ENCODE results near the gene MTR. TPM values are rescaled to one million over a fixed set of nuclear protein-coding genes. Genes with fewer than 3 reads are reported as not detected.

MTR gene
- total and polyA plus RNA-seq, 9 donors: 14.0 to 30.6 (median 17.9) TPM

DNA sequence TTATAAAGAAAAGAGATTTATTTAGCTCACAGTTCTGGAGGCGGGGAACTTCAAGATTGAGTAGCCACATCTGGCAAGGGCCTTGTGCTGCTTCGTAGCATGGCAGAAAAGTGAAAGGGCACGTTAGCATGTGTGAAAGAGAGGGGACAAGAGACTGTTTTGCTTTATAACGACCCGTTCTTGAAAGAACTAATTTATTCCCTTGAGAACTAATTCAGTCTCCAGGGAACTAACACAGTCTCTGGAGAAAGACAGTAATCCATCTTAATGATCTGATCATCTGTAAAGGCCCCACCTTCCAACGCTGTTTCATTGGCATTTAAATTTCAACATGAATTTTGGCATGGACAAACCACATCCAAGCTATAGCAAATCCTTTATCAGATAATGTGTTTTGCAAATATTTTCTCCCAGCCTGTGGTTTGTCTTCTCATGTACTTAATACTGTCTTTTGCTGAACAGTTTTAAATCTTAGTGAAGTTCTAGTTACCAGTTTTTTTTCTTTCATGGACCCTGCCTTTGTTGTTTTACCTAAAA is 26.1 kb downstream of the MTR start:
- no peak for DNase-seq
- no peaks in the 10 kb centered on the region for H3K27me3 ChIP-seq (ENCODE audit: control insufficient read depth, insufficient read depth, low read length)
- no peaks in the 10 kb centered on the region for H3K9me3 ChIP-seq (replicated peaks; ENCODE audit: control insufficient read depth, low read depth, low read length)
- no peak overlapping the region for H3K27ac ChIP-seq (ENCODE audit: low read length)
- WGBS (ENCODE audit: insufficient coverage): 45% methylated on average over 5 of the region's 6 CpGs
- peaks cover 29% of the 10 kb centered on the region for H3K36me3 ChIP-seq (ENCODE audit: control insufficient read depth, insufficient read depth, low read length)
- no peak overlapping the region for H3K4me3 ChIP-seq (ENCODE audit: low read length)
- H3K4me1 ChIP-seq (ENCODE audit: control insufficient read depth, insufficient read depth, low read length): no peaks in the 10 kb centered on the region

DNA sequence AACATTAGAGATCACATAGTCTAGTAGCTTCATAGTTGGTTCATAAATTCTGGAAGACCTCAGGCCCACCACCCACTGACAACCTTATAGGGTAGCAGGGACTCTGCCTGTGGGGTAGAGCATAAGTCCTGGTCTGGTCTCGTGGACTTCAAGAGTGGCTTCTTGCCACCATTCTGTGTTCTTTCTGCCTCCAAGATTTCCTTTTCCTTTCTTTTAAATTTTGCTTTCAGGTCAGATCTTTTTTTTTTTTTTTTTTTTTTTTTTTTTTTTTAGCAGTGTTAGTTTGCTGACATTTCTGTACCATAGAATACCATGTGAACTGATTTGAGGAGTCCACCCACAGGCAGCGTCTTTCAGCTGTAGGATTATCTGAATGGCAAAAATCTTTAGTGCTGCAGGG is 28.5 kb downstream of the MTR start:
- DNase-seq: no peak
- no peaks in the 10 kb centered on the region for H3K9me3 ChIP-seq (replicated peaks; ENCODE audit: control insufficient read depth, low read depth, low read length)
- peaks cover 28% of the 10 kb centered on the region for H3K36me3 ChIP-seq (ENCODE audit: control insufficient read depth, insufficient read depth, low read length)
- no peak overlapping the region for H3K27ac ChIP-seq (ENCODE audit: low read length)
- H3K27me3 ChIP-seq (ENCODE audit: control insufficient read depth, insufficient read depth, low read length): no peaks in the 10 kb centered on the region
- WGBS (ENCODE audit: insufficient coverage): no CpG with 5 or more reads among the region's 2 CpGs
- H3K4me1 ChIP-seq (ENCODE audit: control insufficient read depth, insufficient read depth, low read length): no peaks in the 10 kb centered on the region
- no peak overlapping the region for H3K4me3 ChIP-seq (ENCODE audit: low read length)

GRCh38 chr1:236829085-236829484 is 34.0 kb downstream of the MTR start:
- DNase-seq: no peak
- WGBS (ENCODE audit: insufficient coverage): 93% methylated on average over 3 of the region's 3 CpGs
- Histone ChIP-seq H3K27me3 (ENCODE audit: control insufficient read depth, insufficient read depth, low read length) (no peaks in the 10 kb centered on the region), H3K27ac (ENCODE audit: low read length) (no peak overlapping the region), H3K36me3 (ENCODE audit: control insufficient read depth, insufficient read depth, low read length) (peaks cover 39% of the 10 kb centered on the region), H3K4me3 (ENCODE audit: low read length) (no peak overlapping the region), H3K9me3 (replicated peaks; ENCODE audit: control insufficient read depth, low read depth, low read length) (no peaks in the 10 kb centered on the region), H3K4me1 (ENCODE audit: control insufficient read depth, insufficient read depth, low read length) (no peaks in the 10 kb centered on the region)

- H3K9me3 ChIP-seq (replicated peaks; ENCODE audit: control insufficient read depth, low read depth, low read length): no peaks in the 10 kb centered on the region
- H3K4me3 ChIP-seq (ENCODE audit: low read length): no peak overlapping the region
- no CpG with 5 or more reads among the region's 3 CpGs for WGBS (ENCODE audit: insufficient coverage)
- peaks cover 38% of the 10 kb centered on the region for H3K36me3 ChIP-seq (ENCODE audit: control insufficient read depth, insufficient read depth, low read length)
- no peaks in the 10 kb centered on the region for H3K27me3 ChIP-seq (ENCODE audit: control insufficient read depth, insufficient read depth, low read length)
- no peaks in the 10 kb centered on the region for H3K4me1 ChIP-seq (ENCODE audit: control insufficient read depth, insufficient read depth, low read length)
- no peak overlapping the region for H3K27ac ChIP-seq (ENCODE audit: low read length)
- DNase-seq: peak; percentile 41
Measured at GRCh38 chr1:236830116-236830515, 35.0 kb downstream of the MTR start.

DNA sequence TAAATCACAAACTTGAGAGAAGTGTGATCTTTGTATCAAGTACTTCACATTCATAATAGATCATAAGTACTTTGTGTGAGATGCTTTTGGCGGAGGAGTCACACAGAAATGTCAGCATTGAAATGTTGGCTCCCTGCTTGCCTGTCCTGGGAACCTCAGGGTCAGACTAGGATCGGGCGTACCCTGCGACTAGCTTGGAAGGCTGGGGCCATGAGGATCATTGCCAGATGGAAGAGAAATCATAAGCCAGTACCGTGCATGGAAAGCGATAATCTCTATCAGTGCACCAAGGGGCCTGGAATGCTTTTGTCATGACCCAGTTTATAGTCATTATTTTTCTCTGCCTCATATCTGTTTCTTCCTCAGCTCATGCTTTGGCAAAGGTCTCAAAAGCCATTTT is 35.5 kb downstream of the MTR start:
- Histone ChIP-seq H3K27ac (ENCODE audit: low read length) (no peak overlapping the region), H3K36me3 (ENCODE audit: control insufficient read depth, insufficient read depth, low read length) (peaks cover 38% of the 10 kb centered on the region), H3K4me1 (ENCODE audit: control insufficient read depth, insufficient read depth, low read length) (no peaks in the 10 kb centered on the region), H3K9me3 (replicated peaks; ENCODE audit: control insufficient read depth, low read depth, low read length) (no peaks in the 10 kb centered on the region), H3K4me3 (ENCODE audit: low read length) (no peak overlapping the region), H3K27me3 (ENCODE audit: control insufficient read depth, insufficient read depth, low read length) (no peaks in the 10 kb centered on the region)
- 48% methylated on average over 5 of the region's 6 CpGs for WGBS (ENCODE audit: insufficient coverage)
- DNase-seq: peak; percentile 50

DNA sequence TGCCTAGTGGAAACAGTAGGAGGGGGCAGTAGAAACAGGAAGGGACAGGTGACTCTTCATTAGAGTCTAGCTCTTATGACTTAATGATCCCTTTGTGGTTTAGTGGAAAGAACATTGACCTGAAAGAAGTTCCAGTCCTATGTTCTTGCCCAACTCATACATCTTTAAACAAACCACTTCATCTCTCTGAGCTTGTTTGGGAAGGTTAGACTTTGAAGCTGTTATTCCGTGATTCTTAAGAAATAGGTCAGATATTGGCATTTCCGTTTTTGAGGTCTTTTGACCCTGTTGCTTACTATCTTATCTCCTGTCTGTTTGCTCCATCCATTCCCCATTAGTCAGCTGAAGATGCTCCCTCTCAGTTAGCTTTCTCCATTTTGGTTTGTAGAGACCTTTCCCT is 38.5 kb downstream of the MTR start:
- Histone ChIP-seq H3K27me3 (ENCODE audit: control insufficient read depth, insufficient read depth, low read length) (no peaks in the 10 kb centered on the region), H3K27ac (ENCODE audit: low read length) (no peak overlapping the region), H3K4me3 (ENCODE audit: low read length) (no peak overlapping the region), H3K36me3 (ENCODE audit: control insufficient read depth, insufficient read depth, low read length) (peaks cover 44% of the 10 kb centered on the region), H3K4me1 (ENCODE audit: control insufficient read depth, insufficient read depth, low read length) (no peaks in the 10 kb centered on the region), H3K9me3 (replicated peaks; ENCODE audit: control insufficient read depth, low read depth, low read length) (no peaks in the 10 kb centered on the region)
- DNase-seq: no peak
- WGBS (ENCODE audit: insufficient coverage): 100% methylated on average over 1 of the region's 2 CpGs

- H3K36me3 ChIP-seq (ENCODE audit: control insufficient read depth, insufficient read depth, low read length): peaks cover 39% of the 10 kb centered on the region
Measured at GRCh38 chr1:236834876-236835275, 39.8 kb downstream of the MTR start.

DNA sequence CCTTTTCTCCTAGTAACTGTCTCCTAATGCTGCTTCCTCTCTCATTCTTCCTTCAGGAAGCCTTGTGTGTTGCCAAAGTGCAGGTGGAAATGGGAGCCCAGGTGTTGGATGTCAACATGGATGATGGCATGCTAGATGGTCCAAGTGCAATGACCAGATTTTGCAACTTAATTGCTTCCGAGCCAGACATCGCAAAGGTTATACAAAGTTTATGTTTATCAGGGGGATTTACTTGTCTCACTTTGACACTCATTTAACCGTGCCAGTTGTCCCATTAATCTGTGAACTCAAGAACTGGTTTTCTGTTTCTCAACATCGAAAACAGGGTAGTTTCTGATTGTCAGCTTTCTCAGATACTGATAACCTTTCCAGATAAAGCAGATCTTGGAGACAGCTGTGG is 40.4 kb downstream of the MTR start:
- no peaks in the 10 kb centered on the region for H3K9me3 ChIP-seq (replicated peaks; ENCODE audit: control insufficient read depth, low read depth, low read length)
- no peaks in the 10 kb centered on the region for H3K4me1 ChIP-seq (ENCODE audit: control insufficient read depth, insufficient read depth, low read length)
- WGBS (ENCODE audit: insufficient coverage): 80% methylated on average over 1 of the region's 4 CpGs
- no peak overlapping the region for H3K4me3 ChIP-seq (ENCODE audit: low read length)
- no peak for DNase-seq
- H3K27me3 ChIP-seq (ENCODE audit: control insufficient read depth, insufficient read depth, low read length): no peaks in the 10 kb centered on the region
- H3K36me3 ChIP-seq (ENCODE audit: control insufficient read depth, insufficient read depth, low read length): peaks cover 42% of the 10 kb centered on the region
- H3K27ac ChIP-seq (ENCODE audit: low read length): no peak overlapping the region

More at GRCh38 chr1:236834876-236835275, 39.8 kb downstream of the MTR start:
- Histone ChIP-seq H3K4me1 (ENCODE audit: control insufficient read depth, insufficient read depth, low read length) (no peaks in the 10 kb centered on the region), H3K27ac (ENCODE audit: low read length) (no peak overlapping the region), H3K4me3 (ENCODE audit: low read length) (no peak overlapping the region), H3K27me3 (ENCODE audit: control insufficient read depth, insufficient read depth, low read length) (no peaks in the 10 kb centered on the region), H3K9me3 (replicated peaks; ENCODE audit: control insufficient read depth, low read depth, low read length) (no peaks in the 10 kb centered on the region)
- 21% methylated on average over 3 of the region's 4 CpGs for WGBS (ENCODE audit: insufficient coverage)
- DNase-seq: peak; percentile 66

- 60% methylated on average over 2 of the region's 5 CpGs for WGBS (ENCODE audit: insufficient coverage)
Measured at GRCh38 chr1:236836157-236836556, 41.1 kb downstream of the MTR start.

DNA sequence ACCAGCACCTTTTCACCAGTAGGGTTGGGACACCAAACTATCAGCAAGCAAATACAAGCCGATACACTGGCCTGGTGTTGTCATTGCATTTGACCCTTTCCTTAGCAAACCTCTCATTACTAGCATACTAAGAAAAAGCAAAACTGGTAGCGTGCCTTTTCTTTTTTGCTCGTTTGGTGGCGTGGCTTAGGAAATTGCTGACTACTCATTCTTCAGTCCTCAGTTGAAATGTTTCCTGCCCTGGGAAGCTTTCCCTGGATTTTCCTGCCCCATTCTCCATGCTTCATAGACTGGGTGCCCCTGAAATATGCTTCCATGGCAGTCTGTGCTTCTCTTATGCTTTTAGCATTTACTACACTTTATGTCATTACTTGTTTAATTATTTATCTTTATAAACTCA is 42.0 kb downstream of the MTR start:
- Histone ChIP-seq H3K9me3 (replicated peaks; ENCODE audit: control insufficient read depth, low read depth, low read length) (no peaks in the 10 kb centered on the region), H3K4me1 (ENCODE audit: control insufficient read depth, insufficient read depth, low read length) (no peaks in the 10 kb centered on the region), H3K27ac (ENCODE audit: low read length) (no peak overlapping the region), H3K27me3 (ENCODE audit: control insufficient read depth, insufficient read depth, low read length) (no peaks in the 10 kb centered on the region), H3K4me3 (ENCODE audit: low read length) (no peak overlapping the region), H3K36me3 (ENCODE audit: control insufficient read depth, insufficient read depth, low read length) (peaks cover 33% of the 10 kb centered on the region)
- DNase-seq: no peak
- WGBS (ENCODE audit: insufficient coverage): 83% methylated on average over 4 of the region's 4 CpGs

More at GRCh38 chr1:236836157-236836556, 41.1 kb downstream of the MTR start:
- Histone ChIP-seq H3K36me3 (ENCODE audit: control insufficient read depth, insufficient read depth, low read length) (peaks cover 42% of the 10 kb centered on the region), H3K27ac (ENCODE audit: low read length) (no peak overlapping the region), H3K4me3 (ENCODE audit: low read length) (no peak overlapping the region), H3K4me1 (ENCODE audit: control insufficient read depth, insufficient read depth, low read length) (no peaks in the 10 kb centered on the region), H3K9me3 (replicated peaks; ENCODE audit: control insufficient read depth, low read depth, low read length) (no peaks in the 10 kb centered on the region), H3K27me3 (ENCODE audit: control insufficient read depth, insufficient read depth, low read length) (no peaks in the 10 kb centered on the region)
- DNase-seq: no peak

DNA sequence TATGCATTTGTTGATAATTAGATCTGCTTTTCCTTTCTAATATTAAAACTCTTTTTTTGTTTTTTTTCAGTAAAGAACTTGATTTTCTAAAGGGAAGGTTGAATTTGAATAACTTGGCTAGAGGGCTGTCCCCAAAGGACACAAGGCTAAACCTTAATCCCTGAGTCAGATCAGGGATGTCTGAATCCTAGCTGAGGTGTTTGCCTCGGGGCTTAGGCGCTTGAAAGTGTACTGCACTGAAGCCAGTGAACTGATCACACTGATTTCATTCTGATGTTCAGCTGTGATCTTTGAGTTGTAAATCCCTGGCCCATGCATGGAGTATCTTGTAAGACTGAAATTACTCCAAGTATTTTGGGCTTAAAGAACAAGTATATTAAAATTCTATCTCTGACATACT is 42.8 kb downstream of the MTR start:
- no peak for DNase-seq
- no peaks in the 10 kb centered on the region for H3K4me1 ChIP-seq (ENCODE audit: control insufficient read depth, insufficient read depth, low read length)
- H3K27me3 ChIP-seq (ENCODE audit: control insufficient read depth, insufficient read depth, low read length): no peaks in the 10 kb centered on the region
- 44% methylated on average over 2 of the region's 2 CpGs for WGBS (ENCODE audit: insufficient coverage)
- no peak overlapping the region for H3K27ac ChIP-seq (ENCODE audit: low read length)
- H3K9me3 ChIP-seq (replicated peaks; ENCODE audit: control insufficient read depth, low read depth, low read length): no peaks in the 10 kb centered on the region
- peaks cover 30% of the 10 kb centered on the region for H3K36me3 ChIP-seq (ENCODE audit: control insufficient read depth, insufficient read depth, low read length)
- no peak overlapping the region for H3K4me3 ChIP-seq (ENCODE audit: low read length)
